Neuronal stem cell (in vitro differentiated cells): ENCODE measurements around the gene VASP.

Experiments used
- DNase-seq: peaks from one replicate; pipeline ENCODE4 v3.0.0-alpha.2; 2013; ENCODE audit warnings: low spot score
- H2AFZ ChIP-seq: one replicate; pipeline ENCODE4 v1.6.1; 2013; ENCODE audit warnings: mild to moderate bottlenecking, low read length, inconsistent platforms
- H2AK5ac ChIP-seq: 2 replicates; pipeline ENCODE4 v1.6.1; 2013; ENCODE audit warnings: low read depth, mild to moderate bottlenecking, inconsistent platforms, low read length, moderate library complexity, mixed read lengths
- H2BK120ac ChIP-seq: 2 replicates; pipeline ENCODE4 v1.6.1; 2013; ENCODE audit warnings: low read depth, mild to moderate bottlenecking, inconsistent platforms, low read length, moderate library complexity, mixed read lengths
- H2BK12ac ChIP-seq: one replicate; pipeline ENCODE4 v1.6.1; 2013; ENCODE audit warnings: low read length, inconsistent platforms
- H2BK15ac ChIP-seq: 2 replicates; pipeline ENCODE4 v1.6.1; 2013; ENCODE audit warnings: mild to moderate bottlenecking, low read length, inconsistent platforms, mixed read lengths
- H2BK5ac ChIP-seq: one replicate; pipeline ENCODE4 v1.6.1; 2013; ENCODE audit warnings: inconsistent platforms, mild to moderate bottlenecking, low read length, moderate library complexity
- H3K14ac ChIP-seq: one replicate; pipeline ENCODE4 v1.6.1; 2013; ENCODE audit warnings: low read length, inconsistent platforms
- H3K18ac ChIP-seq: 2 replicates; pipeline ENCODE4 v1.6.1; 2013; ENCODE audit warnings: low read length, inconsistent platforms
- H3K23ac ChIP-seq: 2 replicates; pipeline ENCODE4 v1.6.1; 2013; ENCODE audit warnings: low read depth, mild to moderate bottlenecking, mixed read lengths, low read length, inconsistent platforms; ENCODE audit not compliant: poor library complexity
- H3K27ac ChIP-seq: replicated peaks from 3 replicates; pipeline ENCODE4 v1.5.1; 2013; ENCODE audit warnings: low read length, inconsistent platforms
- H3K27me3 ChIP-seq, 3 experiments: 2 replicates each; pipeline ENCODE4 v1.6.1; 2013; ENCODE audit warnings: low read length in 3 of 3, mild to moderate bottlenecking in 2 of 3, inconsistent platforms in 1 of 3, low read depth in 1 of 3, mixed read lengths in 1 of 3, moderate library complexity in 1 of 3; ENCODE audit not compliant: control insufficient read depth in 3 of 3, insufficient read depth in 3 of 3
- H3K36me3 ChIP-seq, 2 donors: replicated peaks in 1 of 2; 2 replicates each; pipeline ENCODE4 v1.6.1; 2013; ENCODE audit warnings: low read length in 2 of 2; ENCODE audit not compliant: control insufficient read depth in 2 of 2, insufficient read depth in 2 of 2
- H3K4ac ChIP-seq: 2 replicates; pipeline ENCODE4 v1.6.1; 2013; ENCODE audit warnings: inconsistent platforms, mild to moderate bottlenecking, low read length, moderate library complexity
- H3K4me1 ChIP-seq, 2 donors: 1 replicate in 1 of 2; 2 replicates in 1 of 2; pipeline ENCODE4 v1.6.1; 2013; ENCODE audit warnings: low read length in 2 of 2, low read depth in 1 of 2; ENCODE audit not compliant: control insufficient read depth in 2 of 2, insufficient read depth in 1 of 2
- H3K4me2 ChIP-seq: one replicate; pipeline ENCODE4 v1.6.1; 2013; ENCODE audit warnings: mild to moderate bottlenecking, low read length, inconsistent platforms; ENCODE audit not compliant: insufficient read depth, poor library complexity, severe bottlenecking
- H3K4me3 ChIP-seq, 2 donors: 2 replicates each; pipeline ENCODE4 v1.5.1; 2013; ENCODE audit warnings: low read length in 2 of 2, mild to moderate bottlenecking in 2 of 2, inconsistent platforms in 1 of 2, moderate library complexity in 1 of 2
- H3K79me1 ChIP-seq: one replicate; pipeline ENCODE4 v1.6.1; 2013; ENCODE audit warnings: low read depth, mild to moderate bottlenecking, inconsistent platforms, low read length, moderate library complexity
- H3K9ac ChIP-seq: one replicate; pipeline ENCODE4 v1.6.1; 2013; ENCODE audit warnings: mild to moderate bottlenecking, low read depth, low read length, inconsistent platforms; ENCODE audit not compliant: poor library complexity
- H3K9me3 ChIP-seq, 2 donors: replicated peaks in 1 of 2; 2 replicates each; pipeline versions ENCODE3 to v1.6.1; 2013; ENCODE audit warnings: low read length in 2 of 2, mild to moderate bottlenecking in 2 of 2, inconsistent platforms in 1 of 2, low read depth in 1 of 2, mixed read lengths in 1 of 2, moderate library complexity in 1 of 2; ENCODE audit not compliant: control insufficient read depth in 2 of 2, insufficient read depth in 1 of 2
- H4K8ac ChIP-seq: one replicate; pipeline ENCODE4 v1.6.1; 2013; ENCODE audit warnings: low read depth, mild to moderate bottlenecking, inconsistent platforms, low read length, moderate library complexity
- H4K91ac ChIP-seq: one replicate; pipeline ENCODE4 v1.6.1; 2013; ENCODE audit warnings: low read length, low read depth, mild to moderate bottlenecking, inconsistent platforms; ENCODE audit not compliant: poor library complexity
- WGBS, 2 donors: extraction: QIAGEN DNeasy Blood & Tissue Kit; methylation state at CpG; one replicate each; pipeline ENCODE4 v1.1.7; 2013; ENCODE audit warnings: missing lambda C conversion rate in 2 of 2, mixed read lengths in 1 of 2; ENCODE audit not compliant: insufficient read length in 2 of 2, insufficient replicate concordance in 1 of 2; ENCODE audit errors: extremely low coverage in 2 of 2; 5-methylcytosine and 5-hydroxymethylcytosine counted together

Gene VASP

DNA sequence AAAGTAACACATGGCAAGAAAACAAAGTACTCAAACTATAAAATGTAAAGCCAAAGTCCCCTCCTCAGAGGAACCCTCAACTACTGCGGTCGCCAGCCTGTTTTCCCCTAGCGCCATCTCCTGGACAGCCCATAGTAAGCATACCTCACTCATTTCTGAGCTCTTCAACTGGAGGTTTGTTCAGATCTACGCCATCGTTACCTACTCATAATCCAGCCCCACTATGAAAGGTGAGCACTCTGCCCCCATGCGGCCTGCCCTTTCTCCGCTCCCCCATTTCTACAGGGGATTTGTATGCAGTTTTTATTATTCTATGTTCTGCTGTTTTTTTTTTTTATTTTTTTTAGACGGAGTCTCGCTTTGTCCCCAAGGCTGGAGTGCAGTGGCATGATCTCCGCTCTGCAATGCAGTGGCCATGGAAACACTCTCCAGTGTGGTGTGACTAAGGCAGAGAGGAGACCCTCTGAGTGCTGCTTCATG lies 51.2 kb downstream of the VASP start:
- no peak overlapping the region for H4K8ac ChIP-seq
- peaks cover 7% of the 10 kb centered on the region for H3K79me1 ChIP-seq
- H3K4ac ChIP-seq: no peak overlapping the region
- H2BK120ac ChIP-seq: no peak overlapping the region
- no peak overlapping the region for H3K9ac ChIP-seq
- peaks cover 0 to 4% (median 0%) of the 10 kb centered on the region in 3 experiments for H3K27me3 ChIP-seq
- peaks cover 0 to 6% of the 10 kb centered on the region in 2 donors for H3K4me1 ChIP-seq
- no peak overlapping the region for H3K14ac ChIP-seq
- no peak overlapping the region for H3K18ac ChIP-seq
- H2AFZ ChIP-seq: no peak overlapping the region
- no peak overlapping the region for H4K91ac ChIP-seq
- H3K36me3 ChIP-seq: no peaks in the 10 kb centered on the region
- no peak overlapping the region for H3K23ac ChIP-seq
- no peak overlapping the region for H3K4me3 ChIP-seq
- H2BK12ac ChIP-seq: no peak overlapping the region
- DNase-seq: peak; percentile 36
- H3K4me2 ChIP-seq: no peak overlapping the region
- H3K27ac ChIP-seq: no peak overlapping the region
- peaks cover 0 to 3% of the 10 kb centered on the region in 2 donors for H3K9me3 ChIP-seq
- no CpG with 5 or more reads among the region's 10 CpGs for WGBS, 2 donors
- H2BK15ac ChIP-seq: no peak overlapping the region
- no peak overlapping the region for H2BK5ac ChIP-seq
- H2AK5ac ChIP-seq: no peak overlapping the region

- Histone ChIP-seq H3K4me2 (no peak overlapping the region), H3K4me1 (no peaks in the 10 kb centered on the region), H3K23ac (peak overlapping the region; percentile 52), H3K79me1 (peaks cover 8% of the 10 kb centered on the region), H2AFZ (no peak overlapping the region), H3K27ac (no peak overlapping the region), H3K18ac (no peak overlapping the region), H4K8ac (no peak overlapping the region), H3K36me3 (no peaks in the 10 kb centered on the region), H2BK12ac (no peak overlapping the region), H2AK5ac (peak overlapping the region; percentile 14), H3K4me3 (peak overlapping the region in 1 of 2 donors; percentile 0), H2BK15ac (no peak overlapping the region), H3K4ac (no peak overlapping the region), H4K91ac (no peak overlapping the region), H3K9ac (no peak overlapping the region), H3K14ac (no peak overlapping the region), H2BK120ac (peak overlapping the region; percentile 17), H2BK5ac (no peak overlapping the region), H3K27me3 (no peaks in the 10 kb centered on the region), H3K9me3 (peaks cover 0 to 2% of the 10 kb centered on the region in 2 donors)
- WGBS, 2 donors: no CpG with 5 or more reads among the region's 5 CpGs
- DNase-seq: no peak
Observed at GRCh38 chr19:45560038-45560437, 52.8 kb downstream of the VASP start.

GRCh38 chr19:45560686-45561085 lies 53.4 kb downstream of the VASP start:
- no peak overlapping the region for H2BK5ac ChIP-seq
- no peak overlapping the region for H3K18ac ChIP-seq
- no peak overlapping the region for H3K14ac ChIP-seq
- no peaks in the 10 kb centered on the region for H3K4me1 ChIP-seq
- no peak for DNase-seq
- H3K23ac ChIP-seq: no peak overlapping the region
- no peak overlapping the region for H3K27ac ChIP-seq
- no peak overlapping the region for H3K4ac ChIP-seq
- no peaks in the 10 kb centered on the region for H3K27me3 ChIP-seq
- WGBS, 2 donors: no CpG with 5 or more reads among the region's 11 CpGs
- peaks cover 8% of the 10 kb centered on the region for H3K79me1 ChIP-seq
- H2AFZ ChIP-seq: no peak overlapping the region
- H3K4me3 ChIP-seq: no peak overlapping the region
- no peak overlapping the region for H4K91ac ChIP-seq
- no peak overlapping the region for H2BK12ac ChIP-seq
- peaks cover 0 to 2% of the 10 kb centered on the region in 2 donors for H3K9me3 ChIP-seq
- no peak overlapping the region for H4K8ac ChIP-seq
- no peak overlapping the region for H2BK120ac ChIP-seq
- H2BK15ac ChIP-seq: no peak overlapping the region
- H2AK5ac ChIP-seq: no peak overlapping the region
- H3K4me2 ChIP-seq: no peak overlapping the region
- H3K36me3 ChIP-seq: no peaks in the 10 kb centered on the region
- no peak overlapping the region for H3K9ac ChIP-seq

- no peak overlapping the region for H3K27ac ChIP-seq
- no peak overlapping the region for H3K14ac ChIP-seq
- H3K36me3 ChIP-seq: no peaks in the 10 kb centered on the region
- no peak overlapping the region for H3K9ac ChIP-seq
- WGBS, 2 donors: no CpG with 5 or more reads among the region's 5 CpGs
- H2BK12ac ChIP-seq: no peak overlapping the region
- no peak overlapping the region for H2BK5ac ChIP-seq
- H3K4me1 ChIP-seq: no peaks in the 10 kb centered on the region
- no peak overlapping the region for H2AFZ ChIP-seq
- H3K79me1 ChIP-seq: peaks cover 5% of the 10 kb centered on the region
- no peaks in the 10 kb centered on the region for H3K9me3 ChIP-seq
- peak overlapping the region; percentile 48 for H3K18ac ChIP-seq
- no peak overlapping the region for H2AK5ac ChIP-seq
- H3K23ac ChIP-seq: no peak overlapping the region
- no peak overlapping the region for H2BK120ac ChIP-seq
- H3K27me3 ChIP-seq: no peaks in the 10 kb centered on the region
- no peak for DNase-seq
- no peak overlapping the region for H3K4me3 ChIP-seq
- no peak overlapping the region for H3K4ac ChIP-seq
- no peak overlapping the region for H4K8ac ChIP-seq
- H4K91ac ChIP-seq: no peak overlapping the region
- H3K4me2 ChIP-seq: no peak overlapping the region
- H2BK15ac ChIP-seq: no peak overlapping the region
Observed at GRCh38 chr19:45564131-45564780, 57.0 kb downstream of the VASP start.
